Measurements from ENCODE around the gene SLC12A2. TPM values are rescaled to one million over a fixed set of nuclear protein-coding genes. Genes with fewer than 3 reads are reported as not detected.

Gene SLC12A2
- total and polyA plus RNA-seq, 10 donors: 2.0 to 20.4 (median 16.0) TPM

DNA sequence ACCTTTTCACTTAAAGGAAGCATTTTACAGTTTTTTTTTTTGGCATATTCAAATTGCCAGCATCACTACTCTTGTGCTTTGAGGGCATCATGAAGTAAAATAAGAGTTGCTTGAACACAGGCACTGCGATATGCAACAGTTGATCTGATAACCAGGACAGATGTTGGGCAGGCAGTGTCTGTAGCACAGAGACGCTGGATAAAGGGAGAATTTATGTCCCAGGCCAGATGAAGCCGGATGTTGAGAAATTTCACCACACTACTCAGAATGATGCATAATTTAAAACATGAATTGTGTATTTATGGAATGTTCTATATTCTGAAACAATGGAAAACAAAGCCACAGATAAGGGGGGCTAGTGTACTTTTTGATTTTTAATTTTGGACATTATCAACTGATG lies 71.4 kb downstream of the SLC12A2 start:
- Histone ChIP-seq H3K36me3 (peaks cover 6 to 98% (median 39%) of the 10 kb centered on the region in 6 donors), H3K27me3 (replicated peaks in 1 of 7) (no peaks in the 10 kb centered on the region), H3K9me3 (peaks cover 0 to 11% (median 2%) of the 10 kb centered on the region in 8 donors), H3K4me3 (no peak overlapping the region), H3K4me1 (no peaks in the 10 kb centered on the region), H3K27ac (no peak overlapping the region)
- DNase-seq: no peak
- TF ChIP-seq, protein P1, sequence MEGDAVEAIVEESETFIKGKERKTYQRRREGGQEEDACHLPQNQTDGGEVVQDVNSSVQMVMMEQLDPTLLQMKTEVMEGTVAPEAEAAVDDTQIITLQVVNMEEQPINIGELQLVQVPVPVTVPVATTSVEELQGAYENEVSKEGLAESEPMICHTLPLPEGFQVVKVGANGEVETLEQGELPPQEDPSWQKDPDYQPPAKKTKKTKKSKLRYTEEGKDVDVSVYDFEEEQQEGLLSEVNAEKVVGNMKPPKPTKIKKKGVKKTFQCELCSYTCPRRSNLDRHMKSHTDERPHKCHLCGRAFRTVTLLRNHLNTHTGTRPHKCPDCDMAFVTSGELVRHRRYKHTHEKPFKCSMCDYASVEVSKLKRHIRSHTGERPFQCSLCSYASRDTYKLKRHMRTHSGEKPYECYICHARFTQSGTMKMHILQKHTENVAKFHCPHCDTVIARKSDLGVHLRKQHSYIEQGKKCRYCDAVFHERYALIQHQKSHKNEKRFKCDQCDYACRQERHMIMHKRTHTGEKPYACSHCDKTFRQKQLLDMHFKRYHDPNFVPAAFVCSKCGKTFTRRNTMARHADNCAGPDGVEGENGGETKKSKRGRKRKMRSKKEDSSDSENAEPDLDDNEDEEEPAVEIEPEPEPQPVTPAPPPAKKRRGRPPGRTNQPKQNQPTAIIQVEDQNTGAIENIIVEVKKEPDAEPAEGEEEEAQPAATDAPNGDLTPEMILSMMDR (IDR thresholded peaks at IDR 0.05 in 8 of 11, conservative IDR thresholded peaks at IDR 0.05 in 3 of 11): no peak
- no peak for TF ChIP-seq POLR2A (IDR thresholded peaks at IDR 0.05)
- no peak for TF ChIP-seq POLR2AphosphoS5 (IDR thresholded peaks at IDR 0.05)
- intact Hi-C loops (cut with DNase I; ENCODE audit: low total_unique reads): no loop called here
- 82 to 89% (median 85%) methylated on average over 3 of the region's 3 CpGs for WGBS, 5 donors

DNA sequence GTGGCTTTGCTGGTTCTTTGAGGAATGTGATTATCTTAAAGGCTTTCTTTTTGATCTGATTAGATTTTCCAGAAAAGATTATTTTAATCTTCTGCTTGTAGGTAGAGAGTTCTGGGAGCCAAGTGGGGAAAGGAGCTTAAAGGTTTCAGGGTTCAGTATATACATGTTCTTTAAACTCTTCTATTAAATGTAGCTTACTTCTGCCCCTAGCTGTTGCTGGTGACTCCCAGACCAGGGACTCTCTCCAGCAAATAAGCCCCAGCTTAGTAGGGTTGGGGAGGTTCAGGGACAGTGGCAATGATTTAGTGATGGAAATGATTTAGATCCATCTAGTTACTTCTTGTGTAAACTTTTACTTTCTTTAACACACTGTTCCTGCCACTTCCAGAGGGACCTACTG lies 72.2 kb downstream of the SLC12A2 start:
- Histone ChIP-seq H3K36me3 (peaks cover 6 to 99% (median 39%) of the 10 kb centered on the region in 6 donors), H3K9me3 (peaks cover 0 to 11% (median 2%) of the 10 kb centered on the region in 8 donors), H3K4me1 (no peaks in the 10 kb centered on the region), H3K4me3 (no peak overlapping the region), H3K27ac (no peak overlapping the region), H3K27me3 (replicated peaks in 1 of 7) (no peaks in the 10 kb centered on the region)
- intact Hi-C loops (cut with DNase I; ENCODE audit: low total_unique reads): no loop called here
- no peak for TF ChIP-seq POLR2A (IDR thresholded peaks at IDR 0.05)
- no peak for TF ChIP-seq POLR2AphosphoS5 (IDR thresholded peaks at IDR 0.05)
- TF ChIP-seq, protein P1 (IDR thresholded peaks at IDR 0.05 in 8 of 11, conservative IDR thresholded peaks at IDR 0.05 in 3 of 11): no peak
- DNase-seq: no peak

GRCh38 chr5:128156521-128156920 lies 73.0 kb downstream of the SLC12A2 start:
- Histone ChIP-seq H3K4me1 (no peaks in the 10 kb centered on the region), H3K9me3 (peaks cover 0 to 11% (median 2%) of the 10 kb centered on the region in 8 donors), H3K36me3 (peaks cover 6 to 99% (median 35%) of the 10 kb centered on the region in 6 donors), H3K27ac (no peak overlapping the region), H3K27me3 (replicated peaks in 1 of 7) (no peaks in the 10 kb centered on the region), H3K4me3 (no peak overlapping the region)
- TF ChIP-seq POLR2AphosphoS5 (IDR thresholded peaks at IDR 0.05): no peak
- TF ChIP-seq, protein P1 (IDR thresholded peaks at IDR 0.05 in 8 of 11, conservative IDR thresholded peaks at IDR 0.05 in 3 of 11): no peak
- no peak for TF ChIP-seq POLR2A (IDR thresholded peaks at IDR 0.05)
- intact Hi-C loops (cut with DNase I; ENCODE audit: low total_unique reads): no loop called here
- DNase-seq: no peak
- 88 to 97% (median 90%) methylated on average over 3 of the region's 3 CpGs for WGBS, 5 donors

DNA sequence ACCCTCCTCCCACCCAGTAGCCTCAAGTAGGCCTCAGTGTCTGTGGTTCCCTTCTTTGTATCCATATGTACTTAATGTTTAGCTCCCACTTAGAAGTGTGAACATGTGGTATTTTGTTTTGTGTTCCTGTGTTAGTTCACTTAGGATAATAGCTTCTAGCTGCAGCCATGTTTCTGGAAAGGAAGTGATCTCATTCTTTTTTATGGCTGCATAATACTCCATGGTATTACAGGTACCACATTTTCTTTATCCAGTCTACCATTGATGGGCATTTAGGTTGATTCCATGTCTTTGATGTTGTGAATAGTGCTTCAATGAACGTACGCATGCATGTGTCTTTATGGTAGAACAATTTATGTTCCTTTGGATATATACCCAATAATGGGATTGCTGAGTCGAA lies 74.8 kb downstream of the SLC12A2 start:
- H3K27me3 ChIP-seq (replicated peaks in 1 of 7): no peaks in the 10 kb centered on the region
- TF ChIP-seq POLR2AphosphoS5 (IDR thresholded peaks at IDR 0.05) (no peak), POLR2A (IDR thresholded peaks at IDR 0.05) (no peak)
- TF ChIP-seq, protein P1 (IDR thresholded peaks at IDR 0.05 in 8 of 11, conservative IDR thresholded peaks at IDR 0.05 in 3 of 11): no peak
- WGBS, 5 donors: 96 to 99% (median 96%) methylated on average over 3 of the region's 3 CpGs
- no peaks in the 10 kb centered on the region for H3K4me1 ChIP-seq
- intact Hi-C loops (cut with DNase I; ENCODE audit: low total_unique reads): no loop called here
- peaks cover 0 to 11% (median 2%) of the 10 kb centered on the region in 8 donors for H3K9me3 ChIP-seq
- no peak overlapping the region for H3K27ac ChIP-seq
- no peak overlapping the region for H3K4me3 ChIP-seq
- DNase-seq: no peak
- peaks cover 6 to 100% (median 32%) of the 10 kb centered on the region in 6 donors for H3K36me3 ChIP-seq
